Neural cell (in vitro differentiated cells): ENCODE measurements around the gene PSRC1. TPM values are rescaled to one million over a fixed set of nuclear protein-coding genes. Genes with fewer than 3 reads are reported as not detected.

Source experiments
- H2AFZ ChIP-seq: fragments of 200-600, 300-800 bp; sonication (generic), shearing (Covaris generic); 2 replicates; pipeline ENCODE4 v1.6.0; 2014; ENCODE audit warnings: low read depth, mild to moderate bottlenecking, antibody characterized with exemption, low read length, moderate library complexity
- H3F3A ChIP-seq: fragments of 200-600 bp; shearing (Covaris generic); 2 replicates; pipeline ENCODE4 v1.6.1; 2016; ENCODE audit warnings: mild to moderate bottlenecking, moderate library complexity, mixed read lengths, antibody characterized with exemption, low read length; ENCODE audit not compliant: insufficient read depth, poor library complexity, severe bottlenecking
- H3K27ac ChIP-seq: fragments of 200-600, 300-800 bp; sonication (generic), shearing (Covaris generic); 2 replicates; pipeline ENCODE4 v1.5.1; 2014; ENCODE audit warnings: mild to moderate bottlenecking, low read length, moderate library complexity
- H3K27me3 ChIP-seq: fragments of 300-800, 200-600 bp; sonication (generic), shearing (Covaris generic); 2 replicates; pipeline ENCODE4 v1.6.0; 2014; ENCODE audit warnings: mild to moderate bottlenecking, low read depth, low read length, moderate library complexity; ENCODE audit not compliant: insufficient read depth
- H3K36me3 ChIP-seq: fragments of 300-800, 200-600 bp; sonication (generic), shearing (Covaris generic); 2 replicates; pipeline ENCODE4 v1.5.1; 2014; ENCODE audit warnings: mild to moderate bottlenecking, antibody characterized with exemption, low read length, moderate library complexity; ENCODE audit not compliant: insufficient read depth
- H3K4me2 ChIP-seq: fragments of 300-800, 200-600 bp; sonication (generic), shearing (Covaris generic); 2 replicates; pipeline ENCODE4 v1.6.0; 2014; ENCODE audit warnings: mild to moderate bottlenecking, low read length
- H3K4me3 ChIP-seq: fragments of 300-800, 200-600 bp; sonication (generic), shearing (Covaris generic); 2 replicates; pipeline ENCODE4 v1.5.1; 2014; ENCODE audit warnings: mild to moderate bottlenecking, low read length, moderate library complexity
- H3K79me2 ChIP-seq: fragments of 200-600 bp; shearing (Covaris generic); replicated peaks from 2 replicates; pipeline ENCODE4 v1.6.0; 2014; ENCODE audit warnings: mild to moderate bottlenecking, low read length, moderate library complexity; ENCODE audit not compliant: insufficient read depth
- H3K9ac ChIP-seq: fragments of 300-800, 200-600 bp; sonication (generic), shearing (Covaris generic); 2 replicates; pipeline ENCODE4 v1.6.1; 2016; ENCODE audit warnings: mild to moderate bottlenecking, low read length, mixed read lengths
- H3K9me2 ChIP-seq: fragments of 200-600 bp; shearing (Covaris generic); 2 replicates; pipeline ENCODE4 v1.6.1; 2016; ENCODE audit warnings: mild to moderate bottlenecking, low read length, mixed read lengths; ENCODE audit not compliant: insufficient read depth
- H3K9me3 ChIP-seq: fragments of 200-600, 300-800 bp; sonication (generic), shearing (Covaris generic); 2 replicates; pipeline ENCODE4 v1.6.1; 2016; ENCODE audit warnings: mild to moderate bottlenecking, mixed run types, low read length, moderate library complexity, mixed read lengths
- H4K20me1 ChIP-seq: fragments of 200-600 bp; shearing (Covaris generic); 2 replicates; pipeline ENCODE4 v1.6.1; 2016; ENCODE audit warnings: mild to moderate bottlenecking, mixed run types; ENCODE audit not compliant: insufficient read depth
- CTCF ChIP-seq: fragments of 450-650 bp; IDR thresholded peaks from 2 replicates; pipeline ENCODE4 v1.5.1; 2014; ENCODE audit warnings: antibody characterized with exemption, mild to moderate bottlenecking, moderate library complexity; ENCODE audit not compliant: poor library complexity, severe bottlenecking
- EP300 ChIP-seq: fragments of 450-650 bp; conservative IDR thresholded peaks from 2 replicates; pipeline ENCODE4 v1.6.1; 2014; ENCODE audit warnings: antibody characterized with exemption, mild to moderate bottlenecking, moderate library complexity; ENCODE audit not compliant: poor library complexity, severe bottlenecking
- EZH2 ChIP-seq: fragments of 200-600, 300-800 bp; shearing (Covaris generic), sonication (generic); IDR thresholded peaks from 2 replicates; pipeline ENCODE4 v1.6.1; 2014; ENCODE audit warnings: antibody characterized with exemption, low read length, borderline replicate concordance, mild to moderate bottlenecking; ENCODE audit not compliant: insufficient read depth, poor library complexity, severe bottlenecking
- MXI1 ChIP-seq: fragments of 450-650 bp; conservative IDR thresholded peaks from 2 replicates; pipeline ENCODE4 v1.6.1; 2014; ENCODE audit warnings: antibody characterized with exemption, mild to moderate bottlenecking; ENCODE audit not compliant: poor library complexity, severe bottlenecking
- POLR2AphosphoS5 ChIP-seq: IDR thresholded peaks from 2 replicates; pipeline ENCODE4 v1.6.1; 2012
- RAD21 ChIP-seq: fragments of 450-650 bp; conservative IDR thresholded peaks from 2 replicates; pipeline ENCODE4 v1.6.1; 2014; ENCODE audit warnings: antibody characterized with exemption, mild to moderate bottlenecking, moderate library complexity
- SMC3 ChIP-seq: fragments of 450-650 bp; conservative IDR thresholded peaks from 2 replicates; pipeline ENCODE4 v1.6.1; 2014; ENCODE audit warnings: antibody characterized with exemption, mild to moderate bottlenecking, moderate library complexity; ENCODE audit not compliant: poor library complexity
- TAF1 ChIP-seq: IDR thresholded peaks from 2 replicates; pipeline ENCODE4 v1.6.1; 2012; ENCODE audit warnings: low read depth
- polyA plus RNA-seq: library from polyadenylated mRNA; depleted of rRNA; stranded (reverse); fragments of >200 nt; gene quantifications from 2 replicates; pipeline ENCODE4 v1.2.3, GENCODE V29; 2014
- TF ChIP-seq, protein P1 (sequence below): IDR thresholded peaks from 2 replicates; pipeline ENCODE4 v1.6.1; 2012; ENCODE audit warnings: borderline replicate concordance

The PSRC1 gene
- polyA plus RNA-seq, 1 donor from 2014 or later, result 5.4 TPM

GRCh38 chr1:109256971-109257681 lies 25.8 kb downstream of the PSRC1 start:
- H2AFZ ChIP-seq, result no peak overlapping the region
- peaks cover 44% of the 10 kb centered on the region for H3K79me2 ChIP-seq
- no peak overlapping the region for H3K4me3 ChIP-seq
- H3K9me2 ChIP-seq, result no peaks in the 10 kb centered on the region
- H4K20me1 ChIP-seq, result no peaks in the 10 kb centered on the region
- no peaks in the 10 kb centered on the region for H3F3A ChIP-seq
- no peaks in the 10 kb centered on the region for H3K27me3 ChIP-seq
- H3K9me3 ChIP-seq, result no peaks in the 10 kb centered on the region
- TF ChIP-seq TAF1, result no peak
- TF ChIP-seq RAD21, result no peak
- no peak for TF ChIP-seq CTCF
- TF ChIP-seq EZH2, result no peak
- no peak for TF ChIP-seq EP300
- no peak for TF ChIP-seq SMC3
- no peak for TF ChIP-seq POLR2AphosphoS5
- TF ChIP-seq MXI1, result no peak
- TF ChIP-seq, protein P1, sequence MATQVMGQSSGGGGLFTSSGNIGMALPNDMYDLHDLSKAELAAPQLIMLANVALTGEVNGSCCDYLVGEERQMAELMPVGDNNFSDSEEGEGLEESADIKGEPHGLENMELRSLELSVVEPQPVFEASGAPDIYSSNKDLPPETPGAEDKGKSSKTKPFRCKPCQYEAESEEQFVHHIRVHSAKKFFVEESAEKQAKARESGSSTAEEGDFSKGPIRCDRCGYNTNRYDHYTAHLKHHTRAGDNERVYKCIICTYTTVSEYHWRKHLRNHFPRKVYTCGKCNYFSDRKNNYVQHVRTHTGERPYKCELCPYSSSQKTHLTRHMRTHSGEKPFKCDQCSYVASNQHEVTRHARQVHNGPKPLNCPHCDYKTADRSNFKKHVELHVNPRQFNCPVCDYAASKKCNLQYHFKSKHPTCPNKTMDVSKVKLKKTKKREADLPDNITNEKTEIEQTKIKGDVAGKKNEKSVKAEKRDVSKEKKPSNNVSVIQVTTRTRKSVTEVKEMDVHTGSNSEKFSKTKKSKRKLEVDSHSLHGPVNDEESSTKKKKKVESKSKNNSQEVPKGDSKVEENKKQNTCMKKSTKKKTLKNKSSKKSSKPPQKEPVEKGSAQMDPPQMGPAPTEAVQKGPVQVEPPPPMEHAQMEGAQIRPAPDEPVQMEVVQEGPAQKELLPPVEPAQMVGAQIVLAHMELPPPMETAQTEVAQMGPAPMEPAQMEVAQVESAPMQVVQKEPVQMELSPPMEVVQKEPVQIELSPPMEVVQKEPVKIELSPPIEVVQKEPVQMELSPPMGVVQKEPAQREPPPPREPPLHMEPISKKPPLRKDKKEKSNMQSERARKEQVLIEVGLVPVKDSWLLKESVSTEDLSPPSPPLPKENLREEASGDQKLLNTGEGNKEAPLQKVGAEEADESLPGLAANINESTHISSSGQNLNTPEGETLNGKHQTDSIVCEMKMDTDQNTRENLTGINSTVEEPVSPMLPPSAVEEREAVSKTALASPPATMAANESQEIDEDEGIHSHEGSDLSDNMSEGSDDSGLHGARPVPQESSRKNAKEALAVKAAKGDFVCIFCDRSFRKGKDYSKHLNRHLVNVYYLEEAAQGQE, result no peak
- H3K36me3 ChIP-seq, result peaks cover 14% of the 10 kb centered on the region
- no peak overlapping the region for H3K9ac ChIP-seq
- H3K27ac ChIP-seq, result no peak overlapping the region
- no peak overlapping the region for H3K4me2 ChIP-seq

DNA sequence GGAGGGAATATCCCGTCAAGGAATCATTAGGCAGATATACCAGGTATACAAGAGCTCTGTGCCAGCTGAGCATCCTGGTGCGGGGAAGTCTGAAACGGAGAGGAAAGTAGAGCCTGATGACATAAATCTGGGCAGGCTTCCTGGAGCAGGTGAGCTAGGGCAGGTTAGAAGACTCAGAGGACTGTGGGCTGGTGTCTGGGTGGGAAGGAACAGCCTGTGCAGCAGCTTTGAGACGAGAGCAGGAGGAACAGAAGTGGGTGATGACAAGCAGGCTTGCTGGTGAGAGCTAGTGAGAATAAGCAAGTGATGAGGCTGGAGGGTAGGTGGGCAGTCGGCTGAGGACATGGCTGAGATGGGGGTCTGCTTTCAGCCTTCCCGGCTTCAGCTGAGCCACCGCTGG lies 26.9 kb downstream of the PSRC1 start:
- peak overlapping the region; percentile 75 for H3K4me3 ChIP-seq
- H3K27ac ChIP-seq, result no peak overlapping the region
- H3K36me3 ChIP-seq, result peaks cover 12% of the 10 kb centered on the region
- H3F3A ChIP-seq, result no peaks in the 10 kb centered on the region
- no peaks in the 10 kb centered on the region for H4K20me1 ChIP-seq
- no peaks in the 10 kb centered on the region for H3K9me2 ChIP-seq
- H3K27me3 ChIP-seq, result no peaks in the 10 kb centered on the region
- H3K9ac ChIP-seq, result peak overlapping the region; percentile 76
- H3K79me2 ChIP-seq, result peaks cover 54% of the 10 kb centered on the region
- no peak overlapping the region for H2AFZ ChIP-seq
- peak overlapping the region; percentile 97 for H3K4me2 ChIP-seq
- TF ChIP-seq TAF1 (no peak), MXI1 (no peak), EP300 (no peak), POLR2AphosphoS5 (no peak), CTCF (no peak), EZH2 (no peak), RAD21 (no peak), SMC3 (no peak)
- TF ChIP-seq, protein P1, result no peak
- H3K9me3 ChIP-seq, result no peaks in the 10 kb centered on the region
